ENCODE results near the gene MFSD6. TPM values are rescaled to one million over a fixed set of nuclear protein-coding genes. Genes with fewer than 3 reads are reported as not detected.

MFSD6 gene
- polyA plus RNA-seq, 1 donor from 2014 or later = 11.8 TPM

DNA sequence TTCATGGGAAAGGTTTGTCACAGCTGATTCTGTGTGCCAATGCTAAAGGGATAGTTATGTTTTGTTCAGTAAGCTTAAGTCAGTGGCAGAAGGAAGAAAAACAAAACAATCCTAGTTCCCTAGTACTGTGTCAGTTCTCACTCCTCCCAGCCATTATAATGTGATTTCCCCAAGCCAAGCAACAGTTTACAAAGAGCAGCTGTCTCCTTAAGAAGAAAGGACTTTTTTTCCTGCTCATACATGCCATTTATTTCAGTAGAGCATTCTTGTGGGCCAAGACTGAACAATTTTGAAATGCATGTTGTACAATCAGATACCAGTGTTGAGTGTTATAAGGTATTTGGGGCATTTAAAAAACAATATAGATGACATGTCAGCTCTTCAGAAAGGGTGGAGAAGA lies 74.3 kb downstream of the MFSD6 start:
- H3K9ac ChIP-seq (ENCODE audit: low read length) = no peak overlapping the region

DNA sequence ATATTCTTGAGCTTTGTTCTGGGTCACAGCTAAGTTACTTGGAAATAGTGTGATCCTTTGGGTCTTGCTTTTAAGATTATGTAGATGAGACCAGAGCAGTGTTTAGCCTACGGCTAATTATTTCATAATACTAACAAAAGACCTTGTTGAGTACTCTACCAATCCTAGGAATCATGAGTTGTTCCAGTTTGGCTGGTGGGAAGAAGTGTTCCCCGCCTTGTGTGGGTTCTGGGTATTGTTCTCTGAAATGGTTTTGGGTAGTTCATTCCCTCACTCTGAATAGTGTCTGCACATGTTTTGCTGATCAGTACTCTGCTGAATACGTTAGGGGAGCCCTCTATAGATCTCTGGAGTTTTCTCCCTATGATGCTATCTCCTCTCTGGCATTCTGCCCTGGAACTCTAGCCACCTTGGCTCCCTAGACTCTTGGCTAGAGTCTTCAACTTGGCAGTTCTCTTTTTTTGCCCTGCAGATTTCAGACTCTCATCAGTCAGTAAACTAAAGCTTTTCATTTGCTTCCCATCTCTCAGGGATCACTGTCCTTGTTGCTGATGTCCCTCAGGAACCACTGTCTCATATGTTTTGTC lies 78.0 kb downstream of the MFSD6 start:
- Histone ChIP-seq H3K9ac (ENCODE audit: low read length) (no peak overlapping the region), H3F3A (ENCODE audit: insufficient read depth, low read length, poor library complexity, severe bottlenecking) (no peaks in the 10 kb centered on the region), H3K36me3 (ENCODE audit: insufficient read depth, low read length) (peaks cover 5% of the 10 kb centered on the region), H2AFZ (ENCODE audit: low read depth, low read length) (no peak overlapping the region), H3K9me2 (ENCODE audit: insufficient read depth, low read length) (no peaks in the 10 kb centered on the region), H4K20me1 (ENCODE audit: insufficient read depth) (no peaks in the 10 kb centered on the region), H3K9me3 (ENCODE audit: low read length) (no peaks in the 10 kb centered on the region), H3K79me2 (replicated peaks; ENCODE audit: insufficient read depth, low read length) (no peaks in the 10 kb centered on the region), H3K4me2 (ENCODE audit: low read length) (no peak overlapping the region), H3K27ac (ENCODE audit: low read length) (no peak overlapping the region), H3K27me3 (ENCODE audit: insufficient read depth, low read depth, low read length) (no peaks in the 10 kb centered on the region), H3K4me3 (ENCODE audit: low read length) (no peak overlapping the region)
- TF ChIP-seq, protein P1, sequence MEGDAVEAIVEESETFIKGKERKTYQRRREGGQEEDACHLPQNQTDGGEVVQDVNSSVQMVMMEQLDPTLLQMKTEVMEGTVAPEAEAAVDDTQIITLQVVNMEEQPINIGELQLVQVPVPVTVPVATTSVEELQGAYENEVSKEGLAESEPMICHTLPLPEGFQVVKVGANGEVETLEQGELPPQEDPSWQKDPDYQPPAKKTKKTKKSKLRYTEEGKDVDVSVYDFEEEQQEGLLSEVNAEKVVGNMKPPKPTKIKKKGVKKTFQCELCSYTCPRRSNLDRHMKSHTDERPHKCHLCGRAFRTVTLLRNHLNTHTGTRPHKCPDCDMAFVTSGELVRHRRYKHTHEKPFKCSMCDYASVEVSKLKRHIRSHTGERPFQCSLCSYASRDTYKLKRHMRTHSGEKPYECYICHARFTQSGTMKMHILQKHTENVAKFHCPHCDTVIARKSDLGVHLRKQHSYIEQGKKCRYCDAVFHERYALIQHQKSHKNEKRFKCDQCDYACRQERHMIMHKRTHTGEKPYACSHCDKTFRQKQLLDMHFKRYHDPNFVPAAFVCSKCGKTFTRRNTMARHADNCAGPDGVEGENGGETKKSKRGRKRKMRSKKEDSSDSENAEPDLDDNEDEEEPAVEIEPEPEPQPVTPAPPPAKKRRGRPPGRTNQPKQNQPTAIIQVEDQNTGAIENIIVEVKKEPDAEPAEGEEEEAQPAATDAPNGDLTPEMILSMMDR (IDR thresholded peaks at IDR 0.05; ENCODE audit: poor library complexity, severe bottlenecking) = no peak
- no peak for TF ChIP-seq RAD21 (conservative IDR thresholded peaks at IDR 0.05)
- TF ChIP-seq POLR2AphosphoS5 (IDR thresholded peaks at IDR 0.05) = no peak
- no peak for TF ChIP-seq EP300 (conservative IDR thresholded peaks at IDR 0.05; ENCODE audit: poor library complexity, severe bottlenecking)
- no peak for TF ChIP-seq SMC3 (conservative IDR thresholded peaks at IDR 0.05; ENCODE audit: poor library complexity)
- no peak for TF ChIP-seq EZH2 (IDR thresholded peaks at IDR 0.05; ENCODE audit: borderline replicate concordance, insufficient read depth, low read length, poor library complexity, severe bottlenecking)

More for the DNA sequence above, 74.3 kb downstream of the MFSD6 start:
- Histone ChIP-seq H3K27ac (ENCODE audit: low read length) (no peak overlapping the region), H2AFZ (ENCODE audit: low read depth, low read length) (no peak overlapping the region), H4K20me1 (ENCODE audit: insufficient read depth) (no peaks in the 10 kb centered on the region), H3K4me2 (ENCODE audit: low read length) (no peak overlapping the region), H3K9me3 (ENCODE audit: low read length) (no peaks in the 10 kb centered on the region), H3K27me3 (ENCODE audit: insufficient read depth, low read depth, low read length) (no peaks in the 10 kb centered on the region), H3F3A (ENCODE audit: insufficient read depth, low read length, poor library complexity, severe bottlenecking) (no peaks in the 10 kb centered on the region), H3K9me2 (ENCODE audit: insufficient read depth, low read length) (no peaks in the 10 kb centered on the region), H3K4me3 (ENCODE audit: low read length) (no peak overlapping the region), H3K36me3 (ENCODE audit: insufficient read depth, low read length) (no peaks in the 10 kb centered on the region), H3K79me2 (replicated peaks; ENCODE audit: insufficient read depth, low read length) (no peaks in the 10 kb centered on the region)
- no peak for TF ChIP-seq RAD21 (conservative IDR thresholded peaks at IDR 0.05)
- no peak for TF ChIP-seq EP300 (conservative IDR thresholded peaks at IDR 0.05; ENCODE audit: poor library complexity, severe bottlenecking)
- TF ChIP-seq, protein P2, sequence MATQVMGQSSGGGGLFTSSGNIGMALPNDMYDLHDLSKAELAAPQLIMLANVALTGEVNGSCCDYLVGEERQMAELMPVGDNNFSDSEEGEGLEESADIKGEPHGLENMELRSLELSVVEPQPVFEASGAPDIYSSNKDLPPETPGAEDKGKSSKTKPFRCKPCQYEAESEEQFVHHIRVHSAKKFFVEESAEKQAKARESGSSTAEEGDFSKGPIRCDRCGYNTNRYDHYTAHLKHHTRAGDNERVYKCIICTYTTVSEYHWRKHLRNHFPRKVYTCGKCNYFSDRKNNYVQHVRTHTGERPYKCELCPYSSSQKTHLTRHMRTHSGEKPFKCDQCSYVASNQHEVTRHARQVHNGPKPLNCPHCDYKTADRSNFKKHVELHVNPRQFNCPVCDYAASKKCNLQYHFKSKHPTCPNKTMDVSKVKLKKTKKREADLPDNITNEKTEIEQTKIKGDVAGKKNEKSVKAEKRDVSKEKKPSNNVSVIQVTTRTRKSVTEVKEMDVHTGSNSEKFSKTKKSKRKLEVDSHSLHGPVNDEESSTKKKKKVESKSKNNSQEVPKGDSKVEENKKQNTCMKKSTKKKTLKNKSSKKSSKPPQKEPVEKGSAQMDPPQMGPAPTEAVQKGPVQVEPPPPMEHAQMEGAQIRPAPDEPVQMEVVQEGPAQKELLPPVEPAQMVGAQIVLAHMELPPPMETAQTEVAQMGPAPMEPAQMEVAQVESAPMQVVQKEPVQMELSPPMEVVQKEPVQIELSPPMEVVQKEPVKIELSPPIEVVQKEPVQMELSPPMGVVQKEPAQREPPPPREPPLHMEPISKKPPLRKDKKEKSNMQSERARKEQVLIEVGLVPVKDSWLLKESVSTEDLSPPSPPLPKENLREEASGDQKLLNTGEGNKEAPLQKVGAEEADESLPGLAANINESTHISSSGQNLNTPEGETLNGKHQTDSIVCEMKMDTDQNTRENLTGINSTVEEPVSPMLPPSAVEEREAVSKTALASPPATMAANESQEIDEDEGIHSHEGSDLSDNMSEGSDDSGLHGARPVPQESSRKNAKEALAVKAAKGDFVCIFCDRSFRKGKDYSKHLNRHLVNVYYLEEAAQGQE (IDR thresholded peaks at IDR 0.05; ENCODE audit: borderline replicate concordance) = no peak
- no peak for TF ChIP-seq MXI1 (conservative IDR thresholded peaks at IDR 0.05; ENCODE audit: poor library complexity, severe bottlenecking)
- TF ChIP-seq, protein P1 (IDR thresholded peaks at IDR 0.05; ENCODE audit: poor library complexity, severe bottlenecking) = no peak
- TF ChIP-seq TAF1 (IDR thresholded peaks at IDR 0.05; ENCODE audit: low read depth) = no peak
- TF ChIP-seq SMC3 (conservative IDR thresholded peaks at IDR 0.05; ENCODE audit: poor library complexity) = no peak
- no peak for TF ChIP-seq POLR2AphosphoS5 (IDR thresholded peaks at IDR 0.05)
- no peak for TF ChIP-seq EZH2 (IDR thresholded peaks at IDR 0.05; ENCODE audit: borderline replicate concordance, insufficient read depth, low read length, poor library complexity, severe bottlenecking)

Data from neural cell (in vitro differentiated cells).